Stimulated activated naive CD4-positive, alpha-beta T cell (primary cell): ENCODE results near the gene GPR149.

Experiments
- DNase-seq, 6 experiments: peaks; one replicate each; lab custom pipeline; 2025; lab: John Stamatoyannopoulos, UW

Gene GPR149

GRCh38 chr3:154345422-154346122 lies 84.4 kb downstream of the GPR149 start:
- DNase-seq, result no peak

- DNase-seq, result no peak
Observed at GRCh38 chr3:154338570-154338969, 91.4 kb downstream of the GPR149 start.

- no peak for DNase-seq
Observed at GRCh38 chr3:154338008-154338407, 92.0 kb downstream of the GPR149 start.

- DNase-seq, result peak in 2 of 6 experiments; percentile 20 to 23
Observed at GRCh38 chr3:154334973-154335420, 95.0 kb downstream of the GPR149 start.

GRCh38 chr3:154327871-154328270 lies 102.1 kb downstream of the GPR149 start:
- no peak for DNase-seq

- peak in 1 of 6 experiments; percentile 41 for DNase-seq
Observed at GRCh38 chr3:154324919-154325318, 105.1 kb downstream of the GPR149 start.

GRCh38 chr3:154323891-154324738 lies 105.9 kb downstream of the GPR149 start, which contains the start of gene DHX36:
Gene DHX36, minus strand, starts transcription at chr3:154324487. Its CDS starts 71 bp downstream, at chr3:154324416.
- DNase-seq, result peak; percentile 83 to 92 (median 86)

GRCh38 chr3:154316974-154317767 lies 112.8 kb downstream of the GPR149 start:
- no peak for DNase-seq

- DNase-seq, result no peak
Observed at GRCh38 chr3:154314152-154314551, 115.8 kb downstream of the GPR149 start.

- no peak for DNase-seq
Observed at GRCh38 chr3:154310840-154311239, 119.2 kb downstream of the GPR149 start.

- no peak for DNase-seq
Observed at GRCh38 chr3:154307363-154307762, 122.6 kb downstream of the GPR149 start.

GRCh38 chr3:154304936-154305335 lies 125.1 kb downstream of the GPR149 start:
- no peak for DNase-seq

GRCh38 chr3:154304116-154304786 lies 125.7 kb downstream of the GPR149 start:
- no peak for DNase-seq

GRCh38 chr3:154301561-154301960 lies 128.4 kb downstream of the GPR149 start:
- no peak for DNase-seq

GRCh38 chr3:154294016-154294415 lies 136.0 kb downstream of the GPR149 start:
- DNase-seq, result no peak

GRCh38 chr3:154290187-154290586 lies 139.8 kb downstream of the GPR149 start:
- no peak for DNase-seq
